Caco-2 (cell line): ENCODE measurements around the gene DNAH1. TPM values are rescaled to one million over a fixed set of nuclear protein-coding genes. Genes with fewer than 3 reads are reported as not detected.

ENCODE experiments used
- BruUV-seq: library from RNA; stranded (reverse); fragments of 400-500 nt; replicated peaks from 2 replicates; lab custom pipeline; 2021; lab: Mats Ljungman, UMichigan
- CTCF ChIA-PET: fragments of 300-600 bp; sonication (Branson Sonifier 250); formaldehyde crosslinking; loops from one replicate; lab custom pipeline; 2022; ENCODE audit warnings: antibody characterized with exemption; lab: Charles Lee
- POLR2A ChIA-PET: fragments of 300-600 bp; sonication (Branson Sonifier 250); formaldehyde crosslinking; loops from one replicate; lab custom pipeline; 2022; ENCODE audit warnings: antibody characterized with exemption; lab: Charles Lee
- DNase-seq, 2 experiments: peaks; one replicate each; pipeline versions ENCODE4 v3.0.0 to v3.0.0-alpha.2; 2020 to 2022
- H3K27me3 ChIP-seq: replicated peaks from 2 replicates; pipeline ENCODE4 v1.6.0; 2011; ENCODE audit warnings: low read length; ENCODE audit not compliant: control insufficient read depth, insufficient read depth
- H3K36me3 ChIP-seq: 2 replicates; pipeline ENCODE4 v1.5.1; 2011; ENCODE audit warnings: low read length; ENCODE audit not compliant: control insufficient read depth, insufficient read depth
- H3K4me1 ChIP-seq: fragments of 250-450 bp; sonication (Bioruptor Pico); 2 replicates; pipeline ENCODE4 v1.5.1; 2020; ENCODE audit warnings: mild to moderate bottlenecking
- H3K4me3 ChIP-seq: 2 replicates; pipeline ENCODE4 v1.5.1; 2011; ENCODE audit warnings: low read depth, mild to moderate bottlenecking, control low read depth, low read length
- H3K9me3 ChIP-seq: fragments of 250-450 bp; sonication (Bioruptor Pico); 2 replicates; pipeline ENCODE4 v1.5.1; 2020; ENCODE audit warnings: mild to moderate bottlenecking, moderate library complexity
- H3K27ac Mint-ChIP-seq: one replicate; pipeline ENCODE4 v1.8.0; 2022; ENCODE audit warnings: mixed read lengths; ENCODE audit not compliant: unreplicated experiment
- H3K27me3 Mint-ChIP-seq: one replicate; pipeline ENCODE4 v1.8.0; 2022; ENCODE audit warnings: mixed read lengths; ENCODE audit not compliant: insufficient read depth, unreplicated experiment
- H3K36me3 Mint-ChIP-seq: one replicate; pipeline ENCODE4 v1.8.0; 2022; ENCODE audit warnings: mild to moderate bottlenecking, mixed read lengths; ENCODE audit not compliant: insufficient read depth, unreplicated experiment
- H3K4me1 Mint-ChIP-seq: one replicate; pipeline ENCODE4 v1.8.0; 2022; ENCODE audit warnings: low read depth, mixed read lengths; ENCODE audit not compliant: unreplicated experiment
- H3K4me3 Mint-ChIP-seq: one replicate; pipeline ENCODE4 v1.8.0; 2022; ENCODE audit warnings: mild to moderate bottlenecking, moderate library complexity, mixed read lengths; ENCODE audit not compliant: unreplicated experiment
- H3K9me3 Mint-ChIP-seq: one replicate; pipeline ENCODE4 v1.8.0; 2022; ENCODE audit warnings: mixed read lengths; ENCODE audit not compliant: unreplicated experiment
- CTCF ChIP-seq, 2 experiments: fragments of 200-600 bp in 1 of 2; IDR thresholded peaks; 1 replicate in 1 of 2; 2 replicates in 1 of 2; pipeline versions ENCODE4 v1.5.1 to v1.8.0; 2011 to 2022; ENCODE audit warnings: antibody characterized with exemption in 1 of 2, control low read depth in 1 of 2, inconsistent platforms in 1 of 2, low read depth in 1 of 2, low read length in 1 of 2, mild to moderate bottlenecking in 1 of 2, moderate library complexity in 1 of 2; ENCODE audit not compliant: insufficient read depth in 1 of 2, severe bottlenecking in 1 of 2, unreplicated experiment in 1 of 2
- intact Hi-C: fragments of 100-400 bp; cut with micrococcal nuclease; formaldehyde crosslinking; loops from one replicate; pipeline ENCODE4 v1.10.0; 2022; ENCODE audit not compliant: unreplicated experiment
- total RNA-seq: library from RNA; stranded (reverse); gene quantifications from 2 replicates; pipeline ENCODE4 v1.2.3, GENCODE V29; 2022

DNAH1 gene
- total RNA-seq, 1 experiment from 2014 or later, result 4.1 TPM

GRCh38 chr3:52353291-52353855 is 37.3 kb downstream of the DNAH1 start:
- BruUV-seq, result no TSS peak

GRCh38 chr3:52354676-52355075 is 38.6 kb downstream of the DNAH1 start:
- CTCF ChIA-PET, result interaction anchor here (1.9 kb wide), 1 partner anchor 30 kb away, joined by 4 read pairs; no protein-coding TSS in a partner anchor
- intact Hi-C loops, result no loop called here
- Mint-ChIP-seq H3K27ac (no peak overlapping the region), H3K36me3 (no peaks in the 10 kb centered on the region), H3K9me3 (no peaks in the 10 kb centered on the region), H3K4me1 (no peaks in the 10 kb centered on the region), H3K4me3 (no peak overlapping the region), H3K27me3 (no peaks in the 10 kb centered on the region)
- no peaks in the 10 kb centered on the region for H3K36me3 ChIP-seq
- H3K4me1 ChIP-seq, result no peaks in the 10 kb centered on the region
- H3K9me3 ChIP-seq, result no peaks in the 10 kb centered on the region
- no TSS peak for BruUV-seq
- DNase-seq, result no peak
- TF ChIP-seq CTCF (IDR thresholded peaks at IDR 0.05; ENCODE audit: insufficient read depth in 1 of 2, low read depth in 1 of 2, low read length in 1 of 2, severe bottlenecking in 1 of 2, unreplicated experiment in 1 of 2), result no peak
- H3K4me3 ChIP-seq, result no peak overlapping the region
- POLR2A ChIA-PET, result no interaction called here
- no peaks in the 10 kb centered on the region for H3K27me3 ChIP-seq

More at GRCh38 chr3:52353291-52353855, 37.3 kb downstream of the DNAH1 start:
- ChIA-PET CTCF (no interaction called here), POLR2A (no interaction called here)
- H3K27ac Mint-ChIP-seq, result no peak overlapping the region
- no peaks in the 10 kb centered on the region for H3K9me3 Mint-ChIP-seq
- no peaks in the 10 kb centered on the region for H3K4me1 Mint-ChIP-seq
- Histone ChIP-seq H3K4me1 (no peaks in the 10 kb centered on the region), H3K36me3 (no peaks in the 10 kb centered on the region), H3K4me3 (no peak overlapping the region), H3K9me3 (no peaks in the 10 kb centered on the region), H3K27me3 (no peaks in the 10 kb centered on the region)
- intact Hi-C loops, result no loop called here
- no peak for TF ChIP-seq CTCF (IDR thresholded peaks at IDR 0.05; ENCODE audit: insufficient read depth in 1 of 2, low read depth in 1 of 2, low read length in 1 of 2, severe bottlenecking in 1 of 2, unreplicated experiment in 1 of 2)
- DNase-seq, result no peak
- no peak overlapping the region for H3K4me3 Mint-ChIP-seq
- H3K27me3 Mint-ChIP-seq, result no peaks in the 10 kb centered on the region
- no peaks in the 10 kb centered on the region for H3K36me3 Mint-ChIP-seq

GRCh38 chr3:52355526-52355925 is 39.4 kb downstream of the DNAH1 start:
- no peak for TF ChIP-seq CTCF (IDR thresholded peaks at IDR 0.05; ENCODE audit: insufficient read depth in 1 of 2, low read depth in 1 of 2, low read length in 1 of 2, severe bottlenecking in 1 of 2, unreplicated experiment in 1 of 2)
- Mint-ChIP-seq H3K9me3 (no peaks in the 10 kb centered on the region), H3K36me3 (no peaks in the 10 kb centered on the region), H3K27ac (no peak overlapping the region), H3K4me3 (no peak overlapping the region), H3K4me1 (no peaks in the 10 kb centered on the region), H3K27me3 (no peaks in the 10 kb centered on the region)
- intact Hi-C loops, result no loop called here
- no peak overlapping the region for H3K4me3 ChIP-seq
- no peaks in the 10 kb centered on the region for H3K4me1 ChIP-seq
- no TSS peak for BruUV-seq
- no peaks in the 10 kb centered on the region for H3K27me3 ChIP-seq
- H3K9me3 ChIP-seq, result no peaks in the 10 kb centered on the region
- no peak for DNase-seq
- CTCF ChIA-PET, result interaction anchor here (1.9 kb wide), 1 partner anchor 29 kb away, joined by 4 read pairs; no protein-coding TSS in a partner anchor
- POLR2A ChIA-PET, result no interaction called here
- no peaks in the 10 kb centered on the region for H3K36me3 ChIP-seq
